ENCODE measurements around the gene BCO1. TPM values are rescaled to one million over a fixed set of nuclear protein-coding genes. Genes with fewer than 3 reads are reported as not detected.
"Not testable (repeated sequence)": the region's sequence is repeated elsewhere in the genome, so short reads cannot be mapped to it uniquely, and the experiment has no call there.

BCO1 gene
- under 1 TPM in 4 of 10 donors, not detected in 6; 0.05 to 0.19 (median 0.07) TPM for polyA plus RNA-seq (ENCODE audit: insufficient read length in 10 of 10)
- long read RNA-seq, donor 1: 0 reads
- long read RNA-seq, donor 2: 0 reads
- long read RNA-seq, donor 3: 0 reads
- long read RNA-seq, donor 4: 0 reads
- long read RNA-seq, donor 5: 0 reads
- long read RNA-seq, donor 6: 0 reads
- long read RNA-seq, donor 7: 0 reads
- long read RNA-seq, donor 8: 0 reads
- long read RNA-seq, donor 9: 0 reads

GRCh38 chr16:81238296-81239011 is at the start of gene BCO1:
BCO1 (plus strand) TSS chr16:81238689; CDS start chr16:81238909, 220 bp downstream.
- peak; percentile 36 to 74 (median 40) for DNase-seq

- peak in 2 of 3 donors; percentile 15 to 40 for DNase-seq
These were observed 49.3 kb upstream of the BCO1 start for GRCh38 chr16:81189100-81189664.

- DNase-seq: no peak
These were observed 47.8 kb upstream of the BCO1 start for GRCh38 chr16:81190667-81191066.

- DNase-seq: peak in 1 of 3 donors; percentile 32
These were observed 42.5 kb upstream of the BCO1 start for GRCh38 chr16:81195885-81196534.

GRCh38 chr16:81198635-81199034 is 39.9 kb upstream of the BCO1 start:
- DNase-seq: no peak

- peak in 1 of 3 donors; percentile 17 for DNase-seq
These were observed 37.2 kb upstream of the BCO1 start for GRCh38 chr16:81201267-81201666.

- peak; percentile 54 to 81 (median 68) for DNase-seq
These were observed 33.5 kb upstream of the BCO1 start for GRCh38 chr16:81204798-81205680.

GRCh38 chr16:81207076-81207475 is 31.4 kb upstream of the BCO1 start:
- no peak for DNase-seq

GRCh38 chr16:81210807-81211206 is 27.7 kb upstream of the BCO1 start:
- DNase-seq: no peak

GRCh38 chr16:81212830-81213465 is 25.5 kb upstream of the BCO1 start:
- DNase-seq: no peak

GRCh38 chr16:81214745-81215166 is 23.7 kb upstream of the BCO1 start:
- no peak for DNase-seq

- DNase-seq: no peak
These were observed 22.4 kb upstream of the BCO1 start for GRCh38 chr16:81216114-81216513.

- DNase-seq: no peak
These were observed 21.8 kb upstream of the BCO1 start for GRCh38 chr16:81216706-81217105.

GRCh38 chr16:81219151-81219550 is 19.3 kb upstream of the BCO1 start:
- DNase-seq: no peak

- DNase-seq: no peak
These were observed 18.1 kb upstream of the BCO1 start for GRCh38 chr16:81220349-81220748.

GRCh38 chr16:81221731-81222130 is 16.8 kb upstream of the BCO1 start:
- no peak for DNase-seq

GRCh38 chr16:81224824-81225223 is 13.7 kb upstream of the BCO1 start:
- DNase-seq: no peak

- not testable (repeated sequence) for DNase-seq
These were observed 12.8 kb upstream of the BCO1 start for GRCh38 chr16:81225697-81226096.

GRCh38 chr16:81227785-81228184 is 10.7 kb upstream of the BCO1 start:
- DNase-seq: no peak

GRCh38 chr16:81229811-81230210 is 8.7 kb upstream of the BCO1 start:
- no peak for DNase-seq

- no peak for DNase-seq
These were observed 7.5 kb upstream of the BCO1 start for GRCh38 chr16:81231014-81231413.

Measured in muscle of back (tissue), 13 donors.